Mesothelial cell of epicardium (in vitro differentiated cells): ENCODE results near the gene PLCG1. TPM values are rescaled to one million over a fixed set of nuclear protein-coding genes. Genes with fewer than 3 reads are reported as not detected.
A peak's percentile ranks its signal among the peaks of the same experiment; 100 is the strongest.

Experiments
- DNase-seq, 2 experiments: peaks; one replicate each; pipeline ENCODE4 v3.0.0; 2021; ENCODE audit warnings: low spot score in 2 of 2; ENCODE audit not compliant: unreplicated experiment in 2 of 2
- H3K27ac Mint-ChIP-seq: 2 replicates; pipeline ENCODE4 v1.8.0; 2021; ENCODE audit warnings: mixed read lengths
- H3K27me3 Mint-ChIP-seq: 2 replicates; pipeline ENCODE4 v1.8.0; 2021; ENCODE audit warnings: low read depth, mixed read lengths
- H3K36me3 Mint-ChIP-seq: 2 replicates; pipeline ENCODE4 v1.8.0; 2021; ENCODE audit warnings: mixed read lengths
- H3K4me1 Mint-ChIP-seq: 2 replicates; pipeline ENCODE4 v1.8.0; 2021; ENCODE audit warnings: mixed read lengths
- H3K4me3 Mint-ChIP-seq: 2 replicates; pipeline ENCODE4 v1.8.0; 2021; ENCODE audit warnings: mild to moderate bottlenecking, moderate library complexity, mixed read lengths
- H3K9me3 Mint-ChIP-seq: 2 replicates; pipeline ENCODE4 v1.8.0; 2021; ENCODE audit warnings: mixed read lengths
- total RNA-seq: library from RNA; stranded (reverse); gene quantifications from 3 replicates; pipeline ENCODE4 v1.2.1, GENCODE V29; 2021
- TF ChIP-seq, protein P1 (sequence below): fragments of 200-600 bp; sonication (generic); IDR thresholded peaks from one replicate; pipeline ENCODE4 v1.5.0; 2021; ENCODE audit warnings: antibody characterized with exemption; ENCODE audit not compliant: unreplicated experiment

PLCG1 gene
- total RNA-seq, 1 donor from 2014 or later = 301 TPM

- DNase-seq = no peak
- Mint-ChIP-seq H3K4me3 (no peak overlapping the region), H3K27me3 (no peaks in the 10 kb centered on the region), H3K27ac (peak overlapping the region; percentile 73), H3K9me3 (no peaks in the 10 kb centered on the region), H3K36me3 (peaks cover 20% of the 10 kb centered on the region), H3K4me1 (peaks cover 43% of the 10 kb centered on the region)
- TF ChIP-seq, protein P1, sequence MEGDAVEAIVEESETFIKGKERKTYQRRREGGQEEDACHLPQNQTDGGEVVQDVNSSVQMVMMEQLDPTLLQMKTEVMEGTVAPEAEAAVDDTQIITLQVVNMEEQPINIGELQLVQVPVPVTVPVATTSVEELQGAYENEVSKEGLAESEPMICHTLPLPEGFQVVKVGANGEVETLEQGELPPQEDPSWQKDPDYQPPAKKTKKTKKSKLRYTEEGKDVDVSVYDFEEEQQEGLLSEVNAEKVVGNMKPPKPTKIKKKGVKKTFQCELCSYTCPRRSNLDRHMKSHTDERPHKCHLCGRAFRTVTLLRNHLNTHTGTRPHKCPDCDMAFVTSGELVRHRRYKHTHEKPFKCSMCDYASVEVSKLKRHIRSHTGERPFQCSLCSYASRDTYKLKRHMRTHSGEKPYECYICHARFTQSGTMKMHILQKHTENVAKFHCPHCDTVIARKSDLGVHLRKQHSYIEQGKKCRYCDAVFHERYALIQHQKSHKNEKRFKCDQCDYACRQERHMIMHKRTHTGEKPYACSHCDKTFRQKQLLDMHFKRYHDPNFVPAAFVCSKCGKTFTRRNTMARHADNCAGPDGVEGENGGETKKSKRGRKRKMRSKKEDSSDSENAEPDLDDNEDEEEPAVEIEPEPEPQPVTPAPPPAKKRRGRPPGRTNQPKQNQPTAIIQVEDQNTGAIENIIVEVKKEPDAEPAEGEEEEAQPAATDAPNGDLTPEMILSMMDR = no peak
Measured at GRCh38 chr20:41158082-41158625, 20.8 kb downstream of the PLCG1 start.

DNA sequence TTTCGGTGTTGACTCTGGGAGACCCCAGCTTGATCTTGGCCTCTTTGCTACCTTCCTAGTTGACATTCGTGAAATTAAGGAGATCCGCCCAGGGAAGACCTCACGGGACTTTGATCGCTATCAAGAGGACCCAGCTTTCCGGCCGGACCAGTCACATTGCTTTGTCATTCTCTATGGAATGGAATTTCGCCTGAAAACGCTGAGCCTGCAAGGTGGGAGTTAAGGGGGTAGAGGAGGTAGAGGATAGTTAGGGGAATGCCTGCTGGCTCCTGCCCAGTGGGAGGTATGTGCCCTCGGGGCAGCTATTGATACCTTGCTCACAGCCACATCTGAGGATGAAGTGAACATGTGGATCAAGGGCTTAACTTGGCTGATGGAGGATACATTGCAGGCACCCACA, 22.2 kb downstream of the PLCG1 start:
- no peaks in the 10 kb centered on the region for H3K9me3 Mint-ChIP-seq
- no peak for DNase-seq
- H3K36me3 Mint-ChIP-seq = peaks cover 33% of the 10 kb centered on the region
- H3K27me3 Mint-ChIP-seq = no peaks in the 10 kb centered on the region
- no peak overlapping the region for H3K4me3 Mint-ChIP-seq
- peaks cover 36% of the 10 kb centered on the region for H3K4me1 Mint-ChIP-seq
- peak overlapping the region; percentile 85 for H3K27ac Mint-ChIP-seq
- TF ChIP-seq, protein P1 = no peak

GRCh38 chr20:41160686-41161085, 23.3 kb downstream of the PLCG1 start:
- peaks cover 36% of the 10 kb centered on the region for H3K4me1 Mint-ChIP-seq
- no peaks in the 10 kb centered on the region for H3K9me3 Mint-ChIP-seq
- H3K27ac Mint-ChIP-seq = no peak overlapping the region
- H3K4me3 Mint-ChIP-seq = no peak overlapping the region
- DNase-seq = no peak
- TF ChIP-seq, protein P1 = no peak
- peaks cover 41% of the 10 kb centered on the region for H3K36me3 Mint-ChIP-seq
- no peaks in the 10 kb centered on the region for H3K27me3 Mint-ChIP-seq

GRCh38 chr20:41161886-41162285, 24.5 kb downstream of the PLCG1 start:
- DNase-seq = no peak
- H3K27ac Mint-ChIP-seq = no peak overlapping the region
- no peaks in the 10 kb centered on the region for H3K9me3 Mint-ChIP-seq
- H3K4me1 Mint-ChIP-seq = peaks cover 30% of the 10 kb centered on the region
- H3K27me3 Mint-ChIP-seq = no peaks in the 10 kb centered on the region
- H3K4me3 Mint-ChIP-seq = no peak overlapping the region
- H3K36me3 Mint-ChIP-seq = peaks cover 44% of the 10 kb centered on the region
- TF ChIP-seq, protein P1 = no peak

- H3K4me1 Mint-ChIP-seq = peaks cover 25% of the 10 kb centered on the region
- no peak for DNase-seq
- H3K27me3 Mint-ChIP-seq = no peaks in the 10 kb centered on the region
- TF ChIP-seq, protein P1 = no peak
- H3K9me3 Mint-ChIP-seq = no peaks in the 10 kb centered on the region
- peaks cover 49% of the 10 kb centered on the region for H3K36me3 Mint-ChIP-seq
- H3K4me3 Mint-ChIP-seq = no peak overlapping the region
- no peak overlapping the region for H3K27ac Mint-ChIP-seq
Measured at GRCh38 chr20:41162396-41162795, 25.1 kb downstream of the PLCG1 start.

DNA sequence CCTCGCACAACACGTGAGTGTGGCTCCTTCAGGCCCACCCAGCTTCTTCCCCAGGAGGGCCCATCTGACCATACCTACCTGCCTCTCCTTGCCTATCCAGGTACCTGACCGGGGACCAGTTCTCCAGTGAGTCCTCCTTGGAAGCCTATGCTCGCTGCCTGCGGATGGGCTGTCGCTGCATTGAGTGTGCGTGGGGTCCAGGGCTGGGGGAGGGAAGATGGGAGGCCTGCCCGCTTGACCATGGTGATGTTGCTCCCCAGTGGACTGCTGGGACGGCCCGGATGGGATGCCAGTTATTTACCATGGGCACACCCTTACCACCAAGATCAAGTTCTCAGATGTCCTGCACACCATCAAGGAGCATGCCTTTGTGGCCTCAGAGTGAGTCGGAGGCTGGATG, 26.5 kb downstream of the PLCG1 start:
- TF ChIP-seq, protein P1 = no peak
- Mint-ChIP-seq H3K27ac (no peak overlapping the region), H3K4me3 (no peak overlapping the region), H3K27me3 (no peaks in the 10 kb centered on the region), H3K36me3 (peaks cover 49% of the 10 kb centered on the region), H3K9me3 (no peaks in the 10 kb centered on the region), H3K4me1 (peaks cover 11% of the 10 kb centered on the region)
- DNase-seq = no peak
